ENCODE data around the gene HAND2.

Gene HAND2

GRCh38 chr4:173513651-173514050 is 16.4 kb downstream of the HAND2 start:
- no peak overlapping the region for H3K27ac ChIP-seq
- H3K4me3 ChIP-seq, result no peak overlapping the region
- no peak for TF ChIP-seq CTCF (IDR thresholded peaks at IDR 0.05)
- no peak for DNase-seq (ENCODE audit: low spot score)

- H3K27ac ChIP-seq, result no peak overlapping the region
- TF ChIP-seq CTCF (IDR thresholded peaks at IDR 0.05), result no peak
- no peak for DNase-seq (ENCODE audit: low spot score)
- H3K4me3 ChIP-seq, result no peak overlapping the region
Measured at GRCh38 chr4:173511787-173512361, 18.2 kb downstream of the HAND2 start.

GRCh38 chr4:173509036-173510001 is 20.7 kb downstream of the HAND2 start:
- no peak for TF ChIP-seq CTCF (IDR thresholded peaks at IDR 0.05)
- peak overlapping the region; percentile 82 to 88 for H3K27ac ChIP-seq
- no peak for DNase-seq (ENCODE audit: low spot score)
- peak overlapping the region; percentile 80 for H3K4me3 ChIP-seq

- TF ChIP-seq CTCF (IDR thresholded peaks at IDR 0.05), result no peak
- no peak for DNase-seq (ENCODE audit: low spot score)
- Histone ChIP-seq H3K4me3 (peak overlapping the region; percentile 80), H3K27ac (peak overlapping the region; percentile 82 to 88)
Measured at GRCh38 chr4:173508386-173509035, 21.5 kb downstream of the HAND2 start.

- no peak for DNase-seq (ENCODE audit: low spot score)
- TF ChIP-seq CTCF (IDR thresholded peaks at IDR 0.05), result no peak
- no peak overlapping the region for H3K4me3 ChIP-seq
- H3K27ac ChIP-seq, result no peak overlapping the region
Measured at GRCh38 chr4:173507471-173508385, 22.3 kb downstream of the HAND2 start.

- no peak for DNase-seq (ENCODE audit: low spot score)
- Histone ChIP-seq H3K4me3 (peak overlapping the region; percentile 10), H3K27ac (no peak overlapping the region)
- TF ChIP-seq CTCF (IDR thresholded peaks at IDR 0.05), result no peak
Measured at GRCh38 chr4:173506597-173507211, 23.3 kb downstream of the HAND2 start.
